GM12878 (cell line): ENCODE measurements around the gene IFNB1. TPM values are rescaled to one million over a fixed set of nuclear protein-coding genes. Genes with fewer than 3 reads are reported as not detected.

Source experiments
- ATAC-seq: fragments of 200-7000 bp; cut with Tn5 transposase; 3 replicates; pipeline ENCODE4 v1.9.1; 2020; ENCODE audit warnings: mild to moderate bottlenecking, moderate library complexity
- BruUV-seq: library from RNA; stranded (reverse); fragments of 400-500 nt; replicated peaks from 2 replicates; lab custom pipeline; 2021; lab: Mats Ljungman, UMichigan
- CTCF ChIA-PET: fragments of 300-600 bp; sonication (Branson Sonifier 250); formaldehyde crosslinking; extraction: SDS; loops from one replicate; lab custom pipeline; 2021; ENCODE audit warnings: inconsistent platforms; lab: Yijun Ruan, JAX
- POLR2A ChIA-PET: fragments of 350-600 bp; formaldehyde crosslinking; extraction: SDS; loops from one replicate; lab custom pipeline; 2021; ENCODE audit warnings: inconsistent platforms; lab: Charles Lee
- RAD21 ChIA-PET: fragments of 300-600 bp; sonication (Branson Sonifier 250); formaldehyde crosslinking; loops from one replicate; lab custom pipeline; 2023; ENCODE audit warnings: antibody characterized with exemption; ENCODE audit not compliant: unreplicated experiment; lab: Charles Lee
- SMC1A ChIA-PET: fragments of 300-600 bp; sonication (Branson Sonifier 250); formaldehyde crosslinking; loops from one replicate; lab custom pipeline; 2023; ENCODE audit not compliant: unreplicated experiment, uncharacterized antibody; lab: Charles Lee
- DNase-seq: peaks from one replicate; pipeline ENCODE4 v3.0.0-alpha.2; 2011; ENCODE audit warnings: low read depth, low spot score
- FAIRE-seq: peaks from 3 replicates; lab custom pipeline; 2011; peaks lifted over from hg19 to GRCh38; lab: Jason Lieb, UNC
- H2AFZ ChIP-seq: 2 replicates; pipeline ENCODE4 v1.6.0; 2011; ENCODE audit warnings: low read depth, low read length, control low read depth; ENCODE audit not compliant: control insufficient read depth
- H3K27ac ChIP-seq: 2 replicates; pipeline ENCODE4 v1.5.1; 2011; ENCODE audit warnings: control low read depth; ENCODE audit not compliant: control insufficient read depth, insufficient read depth
- H3K27me3 ChIP-seq, 2 experiments: replicated peaks in 1 of 2; 2 replicates each; pipeline versions ENCODE4 v1.6.0 to v1.6.1; 2011; ENCODE audit warnings: low read length in 1 of 2; ENCODE audit not compliant: control insufficient read depth in 2 of 2, insufficient read depth in 2 of 2
- H3K36me3 ChIP-seq, 2 experiments: 2 replicates each; pipeline ENCODE4 v1.5.1; 2011; ENCODE audit warnings: low read length in 1 of 2; ENCODE audit not compliant: control insufficient read depth in 2 of 2, insufficient read depth in 2 of 2
- H3K4me1 ChIP-seq: 2 replicates; pipeline ENCODE4 v1.6.1; 2011; ENCODE audit warnings: mild to moderate bottlenecking, low read length, moderate library complexity, mixed read lengths; ENCODE audit not compliant: control insufficient read depth, insufficient read depth
- H3K4me2 ChIP-seq: 2 replicates; pipeline ENCODE4 v1.6.0; 2011; ENCODE audit warnings: control low read depth; ENCODE audit not compliant: control insufficient read depth, insufficient read depth
- H3K4me3 ChIP-seq: fragments of 200-600 bp; sonication (generic); 2 replicates; pipeline ENCODE4 v1.5.1; 2016
- H3K79me2 ChIP-seq: 2 replicates; pipeline ENCODE4 v1.6.0; 2011; ENCODE audit warnings: low read length; ENCODE audit not compliant: control insufficient read depth, insufficient read depth
- H3K9ac ChIP-seq: 2 replicates; pipeline ENCODE4 v1.8.0; 2011; ENCODE audit warnings: low read length, control low read depth, mixed read lengths; ENCODE audit not compliant: control insufficient read depth, insufficient read depth
- H3K9me3 ChIP-seq: replicated peaks from 3 replicates; pipeline ENCODE4 v1.5.1; 2011; ENCODE audit warnings: mild to moderate bottlenecking, low read length; ENCODE audit not compliant: control insufficient read depth, insufficient read depth
- H4K20me1 ChIP-seq: 2 replicates; pipeline ENCODE4 v1.6.0; 2011; ENCODE audit not compliant: control insufficient read depth, insufficient read depth
- ATF7 ChIP-seq: fragments of 450-650 bp; IDR thresholded peaks from 2 replicates; pipeline ENCODE4 v1.6.1; 2016; ENCODE audit warnings: low read depth, mild to moderate bottlenecking
- EP300 ChIP-seq, 2 experiments: fragments of 150-350 bp in 1 of 2; IDR thresholded peaks; 2 replicates each; pipeline ENCODE4 v1.6.1; 2011 to 2012; ENCODE audit warnings: low read depth in 2 of 2, low read length in 2 of 2, borderline replicate concordance in 1 of 2, improper control_type of control experiment in 1 of 2, inconsistent platforms in 1 of 2; ENCODE audit not compliant: control insufficient read depth in 1 of 2
- HCFC1 ChIP-seq: fragments of 150-350 bp; IDR thresholded peaks from 2 replicates; pipeline ENCODE4 v1.6.1; 2014; ENCODE audit warnings: low read length
- IKZF2 ChIP-seq, 2 experiments: fragments of 450-650 bp; IDR thresholded peaks; 2 replicates each; pipeline ENCODE4 v1.6.1; 2017; ENCODE audit warnings: mild to moderate bottlenecking in 2 of 2, moderate library complexity in 2 of 2
- IRF4 ChIP-seq: IDR thresholded peaks from 2 replicates; pipeline ENCODE4 v1.6.1; 2011; ENCODE audit warnings: low read depth, low read length
- KLF5 ChIP-seq: fragments of 450-650 bp; IDR thresholded peaks from 2 replicates; pipeline ENCODE4 v1.6.1; 2014; ENCODE audit warnings: mild to moderate bottlenecking; ENCODE audit not compliant: partially characterized antibody
- NFXL1 ChIP-seq: fragments of 450-650 bp; IDR thresholded peaks from 2 replicates; pipeline ENCODE4 v1.6.1; 2017; ENCODE audit warnings: antibody characterized with exemption, mild to moderate bottlenecking, borderline replicate concordance
- SMAD1 ChIP-seq: fragments of 450-650 bp; IDR thresholded peaks from 2 replicates; pipeline ENCODE4 v1.6.1; 2018; ENCODE audit warnings: mild to moderate bottlenecking, low read depth; ENCODE audit not compliant: partially characterized antibody
- SREBF1 ChIP-seq: IDR thresholded peaks from 2 replicates; pipeline ENCODE4 v1.6.1; 2012; ENCODE audit warnings: mild to moderate bottlenecking, low read length
- SUZ12 ChIP-seq: fragments of 200-600 bp; sonication (generic); IDR thresholded peaks from one replicate; pipeline ENCODE4 v1.6.1; 2018; ENCODE audit warnings: antibody characterized with exemption, mild to moderate bottlenecking; ENCODE audit not compliant: unreplicated experiment
- TBL1XR1 ChIP-seq: IDR thresholded peaks from 2 replicates; pipeline ENCODE4 v1.6.1; 2012; ENCODE audit warnings: low read depth, low read length, improper control_type of control experiment
- WGBS: methylation state at CpG from one replicate; pipeline ENCODE4 v1.1.6; 2016; ENCODE audit warnings: low lambda C conversion rate; ENCODE audit not compliant: insufficient replicate concordance, insufficient coverage; ENCODE audit errors: missing lambda C conversion rate; 5-methylcytosine and 5-hydroxymethylcytosine counted together
- in situ Hi-C: fragments of 300-500 bp; cut with MboI; formaldehyde crosslinking; loops from 9 replicates; pipeline ENCODE4 v1.14.3; 2018; ENCODE audit warnings: mixed read lengths
- intact Hi-C: fragments of 100-400 bp; cut with micrococcal nuclease; formaldehyde crosslinking; loops from one replicate; pipeline ENCODE4 v1.14.2; 2022; ENCODE audit not compliant: unreplicated experiment
- polyA plus RNA-seq, 11 experiments: library from polyadenylated mRNA; depleted of rRNA in 4 of 11; unstranded in 6 of 11; stranded (reverse) in 5 of 11; fragments of >200 nt; fragmentation: Nextera tagmentation in 4 of 11; fragmentation: Illumina TruSeq in 1 of 11; extraction: Ambion mirVana in 4 of 11; extraction: Trizol in 1 of 11; gene quantifications; 1 replicate in 1 of 11; 2 replicates in 10 of 11; pipeline versions ENCODE4 v1.2.1 to v1.2.3, GENCODE V29; 2011 to 2016; ENCODE audit warnings: inconsistent platforms in 2 of 11, missing spikeins in 2 of 11, low read depth in 1 of 11
- total RNA-seq, 4 experiments: library from RNA; depleted of rRNA in 3 of 4; stranded (reverse); fragments of >200 nt in 3 of 4; fragmentation: Illumina TruSeq in 1 of 4; extraction: Trizol in 1 of 4; gene quantifications; 2 replicates each; pipeline versions ENCODE4 v1.2.1 to v1.2.3, GENCODE V29; 2013 to 2021
- TF ChIP-seq, protein P1 (sequence below): fragments of 450-650 bp; IDR thresholded peaks from 2 replicates; pipeline ENCODE4 v1.6.1; 2017; ENCODE audit warnings: mild to moderate bottlenecking, low read depth, inconsistent platforms; ENCODE audit not compliant: poor library complexity, severe bottlenecking
- TF ChIP-seq, protein P2 (sequence below): IDR thresholded peaks from 2 replicates; pipeline ENCODE4 v1.6.1; 2011; ENCODE audit warnings: low read depth, low read length, improper control_type of control experiment, borderline replicate concordance
- TF ChIP-seq, protein P3 (sequence below): IDR thresholded peaks from 2 replicates; pipeline ENCODE4 v1.6.1; 2011; ENCODE audit warnings: low read depth, mild to moderate bottlenecking, low read length, moderate library complexity, borderline replicate concordance; ENCODE audit errors: extremely low read depth
- TF ChIP-seq, protein P4 (sequence below): IDR thresholded peaks from 2 replicates; pipeline ENCODE4 v1.6.1; 2011; ENCODE audit warnings: mild to moderate bottlenecking, low read depth, low read length, moderate library complexity; ENCODE audit not compliant: insufficient replicate concordance

IFNB1 gene
- total and polyA plus RNA-seq, 10 of the 15 experiments (the other 5 are each of a cell fraction or from before 2014, with no cell fraction given): 0.18 TPM; not detected in 9

DNA sequence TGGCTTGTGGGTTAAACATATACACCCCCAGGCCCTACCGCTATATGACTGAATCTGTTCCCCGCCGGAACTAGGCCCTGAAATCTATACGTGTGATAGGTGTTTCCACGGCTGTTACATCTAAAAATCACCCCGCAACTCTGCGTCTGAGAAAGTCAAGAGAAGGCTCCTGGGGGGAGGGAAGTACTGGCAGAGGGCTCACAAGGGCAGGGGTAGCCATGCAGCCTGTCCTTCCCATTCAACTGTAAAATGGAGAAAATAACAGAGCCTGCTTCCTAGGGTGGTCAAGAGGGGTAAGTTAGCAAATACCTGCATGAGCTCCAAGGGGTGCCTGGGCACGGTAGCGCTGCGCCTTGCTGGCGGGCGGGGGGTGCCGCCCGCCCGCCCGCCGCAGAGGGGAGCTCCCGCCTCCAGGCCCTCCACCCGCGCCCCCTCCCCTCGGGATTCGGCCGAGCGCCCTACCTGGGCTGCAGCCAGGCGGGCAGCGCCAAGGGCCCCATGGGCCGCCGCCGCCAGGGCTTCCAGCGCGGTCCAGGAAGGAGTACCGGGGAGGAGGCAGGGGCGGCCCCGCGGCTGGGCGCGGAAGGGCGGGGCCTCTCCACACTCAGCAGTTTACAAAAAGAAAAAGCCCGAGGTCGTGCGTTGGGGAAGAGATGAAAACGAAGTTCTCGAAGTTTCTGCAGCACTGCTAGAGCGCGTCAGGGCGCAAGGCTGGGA lies 46.5 kb downstream of the IFNB1 start, which contains the start of gene HACD4 (continued):
- TF ChIP-seq, protein P1, sequence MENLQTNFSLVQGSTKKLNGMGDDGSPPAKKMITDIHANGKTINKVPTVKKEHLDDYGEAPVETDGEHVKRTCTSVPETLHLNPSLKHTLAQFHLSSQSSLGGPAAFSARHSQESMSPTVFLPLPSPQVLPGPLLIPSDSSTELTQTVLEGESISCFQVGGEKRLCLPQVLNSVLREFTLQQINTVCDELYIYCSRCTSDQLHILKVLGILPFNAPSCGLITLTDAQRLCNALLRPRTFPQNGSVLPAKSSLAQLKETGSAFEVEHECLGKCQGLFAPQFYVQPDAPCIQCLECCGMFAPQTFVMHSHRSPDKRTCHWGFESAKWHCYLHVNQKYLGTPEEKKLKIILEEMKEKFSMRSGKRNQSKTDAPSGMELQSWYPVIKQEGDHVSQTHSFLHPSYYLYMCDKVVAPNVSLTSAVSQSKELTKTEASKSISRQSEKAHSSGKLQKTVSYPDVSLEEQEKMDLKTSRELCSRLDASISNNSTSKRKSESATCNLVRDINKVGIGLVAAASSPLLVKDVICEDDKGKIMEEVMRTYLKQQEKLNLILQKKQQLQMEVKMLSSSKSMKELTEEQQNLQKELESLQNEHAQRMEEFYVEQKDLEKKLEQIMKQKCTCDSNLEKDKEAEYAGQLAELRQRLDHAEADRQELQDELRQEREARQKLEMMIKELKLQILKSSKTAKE: no peak
- TF ChIP-seq, protein P2, sequence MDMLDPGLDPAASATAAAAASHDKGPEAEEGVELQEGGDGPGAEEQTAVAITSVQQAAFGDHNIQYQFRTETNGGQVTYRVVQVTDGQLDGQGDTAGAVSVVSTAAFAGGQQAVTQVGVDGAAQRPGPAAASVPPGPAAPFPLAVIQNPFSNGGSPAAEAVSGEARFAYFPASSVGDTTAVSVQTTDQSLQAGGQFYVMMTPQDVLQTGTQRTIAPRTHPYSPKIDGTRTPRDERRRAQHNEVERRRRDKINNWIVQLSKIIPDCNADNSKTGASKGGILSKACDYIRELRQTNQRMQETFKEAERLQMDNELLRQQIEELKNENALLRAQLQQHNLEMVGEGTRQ: no peak
- TF ChIP-seq SMAD1: no peak
- TF ChIP-seq HCFC1: peak; percentile 8; the same call in 1 of the 2 replicates
- TF ChIP-seq SREBF1: no peak
- TF ChIP-seq, all 136 proteins: peak for 24

DNA sequence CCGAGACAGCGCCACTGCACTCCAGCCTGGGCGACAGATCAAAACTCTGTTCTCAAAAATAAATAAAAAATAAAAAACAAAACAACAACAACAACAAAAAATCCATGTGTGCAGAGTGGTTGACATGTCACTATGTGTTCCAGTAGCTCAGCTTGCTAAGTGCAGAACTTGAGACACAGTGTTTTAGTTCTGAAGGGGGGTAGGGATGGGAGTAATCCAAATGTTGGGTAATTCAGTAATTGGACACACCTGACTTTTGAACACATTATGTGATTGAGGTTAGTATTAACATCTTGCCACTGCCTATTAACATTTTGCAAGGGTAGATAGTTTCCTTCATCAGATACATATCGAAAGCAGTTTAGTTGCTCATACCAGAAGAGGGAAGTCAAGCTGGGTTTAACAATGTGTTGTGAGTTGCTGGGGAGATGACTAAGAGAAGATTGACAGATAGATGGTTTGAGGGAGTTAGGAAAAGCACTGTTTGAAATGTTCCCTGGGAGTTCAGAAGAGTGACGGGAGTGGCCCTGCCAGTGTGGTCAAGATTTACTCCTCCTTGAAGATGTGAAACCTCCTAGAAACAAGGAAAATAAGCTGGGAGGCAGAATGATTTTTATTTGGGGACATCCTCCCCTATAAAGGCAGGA lies 47.2 kb downstream of the IFNB1 start:
- Histone ChIP-seq H3K4me3 (peak overlapping the region; percentile 81), H3K27me3 (no peaks in the 10 kb centered on the region), H3K4me2 (peak overlapping the region; percentile 84), H3K79me2 (no peaks in the 10 kb centered on the region), H2AFZ (peak overlapping the region; percentile 73), H3K9me3 (no peaks in the 10 kb centered on the region), H3K27ac (peak overlapping the region; percentile 62), H3K36me3 (peaks cover 0 to 2% of the 10 kb centered on the region in 2 experiments; a peak in 1 of 4 replicates), H4K20me1 (no peaks in the 10 kb centered on the region), H3K4me1 (peaks cover 5% of the 10 kb centered on the region), H3K9ac (peak overlapping the region; percentile 70)
- intact Hi-C loops (loop anchor here (2.0 kb wide), 2 partner anchors 16 to 34 kb away; no protein-coding TSS in a partner anchor), in situ Hi-C loops (no loop called here)
- TSS peak; percentile 59 for BruUV-seq
- CTCF ChIA-PET: interaction anchor here (0.9 to 2.7 kb wide), 3 partner anchors 34 to 81 kb away, joined by 3 to 11 read pairs (median 5); no protein-coding TSS in a partner anchor
- peak; percentile 79 for ATAC-seq
- peak; percentile 52 for DNase-seq
- POLR2A ChIA-PET: interaction anchor here (0.6 to 1.3 kb wide), 5 partner anchors 10 to 548 kb away, joined by 3 to 7 read pairs (median 4); no protein-coding TSS in a partner anchor
- 59% methylated on average over 5 of the region's 5 CpGs for WGBS
- FAIRE-seq: peak; percentile 77
- SMC1A ChIA-PET: interaction anchor here (0.6 to 2.5 kb wide), 11 partner anchors 10 to 1846 kb away, joined by 3 to 14 read pairs (median 5); no protein-coding TSS in a partner anchor
- RAD21 ChIA-PET: interaction anchor here (0.6 to 1.9 kb wide), 11 partner anchors 33 to 877 kb away, joined by 3 to 7 read pairs (median 3); no protein-coding TSS in a partner anchor
- no peak for TF ChIP-seq TBL1XR1
- TF ChIP-seq, protein P3, sequence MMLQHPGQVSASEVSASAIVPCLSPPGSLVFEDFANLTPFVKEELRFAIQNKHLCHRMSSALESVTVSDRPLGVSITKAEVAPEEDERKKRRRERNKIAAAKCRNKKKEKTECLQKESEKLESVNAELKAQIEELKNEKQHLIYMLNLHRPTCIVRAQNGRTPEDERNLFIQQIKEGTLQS: no peak
- TF ChIP-seq IRF4: peak; percentile 39; the same call in 1 of the 2 replicates
- no peak for TF ChIP-seq NFXL1
- peak; percentile 33; the same call in 1 of the 2 replicates for TF ChIP-seq ATF7
- no peak for TF ChIP-seq EP300 (IDR thresholded peaks at IDR 0.05; ENCODE audit: borderline replicate concordance in 1 of 2, control insufficient read depth in 1 of 2, low read depth in 2 of 2, low read length in 2 of 2)
- TF ChIP-seq KLF5: no peak
- TF ChIP-seq IKZF2 (IDR thresholded peaks at IDR 0.05): peak; percentile 47 to 59; a peak in 2 of 4 replicates
- TF ChIP-seq SUZ12: no peak
- TF ChIP-seq, protein P4, sequence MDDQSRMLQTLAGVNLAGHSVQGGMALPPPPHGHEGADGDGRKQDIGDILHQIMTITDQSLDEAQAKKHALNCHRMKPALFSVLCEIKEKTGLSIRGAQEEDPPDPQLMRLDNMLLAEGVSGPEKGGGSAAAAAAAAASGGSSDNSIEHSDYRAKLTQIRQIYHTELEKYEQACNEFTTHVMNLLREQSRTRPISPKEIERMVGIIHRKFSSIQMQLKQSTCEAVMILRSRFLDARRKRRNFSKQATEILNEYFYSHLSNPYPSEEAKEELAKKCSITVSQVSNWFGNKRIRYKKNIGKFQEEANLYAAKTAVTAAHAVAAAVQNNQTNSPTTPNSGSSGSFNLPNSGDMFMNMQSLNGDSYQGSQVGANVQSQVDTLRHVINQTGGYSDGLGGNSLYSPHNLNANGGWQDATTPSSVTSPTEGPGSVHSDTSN: peak; percentile 58
